Gastrocnemius medialis (tissue), 4 donors: ENCODE data around the gene LAMA4.

Experiments used
- CTCF ChIP-seq, 5 experiments: fragments of 450-650 bp in 3 of 5; fragments of 200-600 bp in 2 of 5; sonication (generic) in 2 of 5; IDR thresholded peaks in 4 of 5; conservative IDR thresholded peaks in 1 of 5; 1 replicate in 4 of 5; 2 replicates in 1 of 5; pipeline ENCODE4 v1.5.1; 2016 to 2019; ENCODE audit warnings: antibody characterized with exemption in 5 of 5, mild to moderate bottlenecking in 3 of 5, moderate library complexity in 3 of 5
- POLR2A ChIP-seq, 2 donors: fragments of 450-650 bp; IDR thresholded peaks; one replicate each; pipeline ENCODE4 v1.6.1; 2017; ENCODE audit warnings: antibody characterized with exemption in 2 of 2, mild to moderate bottlenecking in 2 of 2, moderate library complexity in 2 of 2

- TF ChIP-seq CTCF (IDR thresholded peaks at IDR 0.05 in 4 of 5, conservative IDR thresholded peaks at IDR 0.05 in 1 of 5) = no peak
- TF ChIP-seq POLR2A (IDR thresholded peaks at IDR 0.05) = no peak
These were observed 62.8 kb downstream of the LAMA4 start for GRCh38 chr6:112191509-112192020.
